Measurements from ENCODE around the gene FOXN4.

- TF ChIP-seq, protein P1, sequence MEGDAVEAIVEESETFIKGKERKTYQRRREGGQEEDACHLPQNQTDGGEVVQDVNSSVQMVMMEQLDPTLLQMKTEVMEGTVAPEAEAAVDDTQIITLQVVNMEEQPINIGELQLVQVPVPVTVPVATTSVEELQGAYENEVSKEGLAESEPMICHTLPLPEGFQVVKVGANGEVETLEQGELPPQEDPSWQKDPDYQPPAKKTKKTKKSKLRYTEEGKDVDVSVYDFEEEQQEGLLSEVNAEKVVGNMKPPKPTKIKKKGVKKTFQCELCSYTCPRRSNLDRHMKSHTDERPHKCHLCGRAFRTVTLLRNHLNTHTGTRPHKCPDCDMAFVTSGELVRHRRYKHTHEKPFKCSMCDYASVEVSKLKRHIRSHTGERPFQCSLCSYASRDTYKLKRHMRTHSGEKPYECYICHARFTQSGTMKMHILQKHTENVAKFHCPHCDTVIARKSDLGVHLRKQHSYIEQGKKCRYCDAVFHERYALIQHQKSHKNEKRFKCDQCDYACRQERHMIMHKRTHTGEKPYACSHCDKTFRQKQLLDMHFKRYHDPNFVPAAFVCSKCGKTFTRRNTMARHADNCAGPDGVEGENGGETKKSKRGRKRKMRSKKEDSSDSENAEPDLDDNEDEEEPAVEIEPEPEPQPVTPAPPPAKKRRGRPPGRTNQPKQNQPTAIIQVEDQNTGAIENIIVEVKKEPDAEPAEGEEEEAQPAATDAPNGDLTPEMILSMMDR (IDR thresholded peaks at IDR 0.05), result no peak
- no peak for TF ChIP-seq POLR2AphosphoS5 (IDR thresholded peaks at IDR 0.05)
Observed at GRCh38 chr12:109301643-109302168, 7.4 kb downstream of the FOXN4 start.
